GOT3 (cell line): ENCODE data around the gene ARID5A.
"Not testable (repeated sequence)": the region's sequence is repeated elsewhere in the genome, so short reads cannot be mapped to it uniquely, and the experiment has no call there.

Source experiments
- DNase-seq: peaks from one replicate; lab custom pipeline; 2025; ENCODE audit warnings: mixed read lengths; lab: John Stamatoyannopoulos, UW

Gene ARID5A

GRCh38 chr2:96557421-96557820 is 20.9 kb downstream of the ARID5A start:
- DNase-seq, result not testable (repeated sequence)

GRCh38 chr2:96558061-96558460 is 21.5 kb downstream of the ARID5A start:
- DNase-seq, result no peak

GRCh38 chr2:96558485-96558884 is 21.9 kb downstream of the ARID5A start:
- no peak for DNase-seq

- no peak for DNase-seq
Observed at GRCh38 chr2:96564026-96564425, 27.5 kb downstream of the ARID5A start.

- no peak for DNase-seq
Observed at GRCh38 chr2:96564563-96564962, 28.0 kb downstream of the ARID5A start.

- DNase-seq, result no peak
Observed at GRCh38 chr2:96565111-96565510, 28.6 kb downstream of the ARID5A start.

- no peak for DNase-seq
Observed at GRCh38 chr2:96568094-96568493, 31.5 kb downstream of the ARID5A start.

GRCh38 chr2:96574364-96574763 is 37.8 kb downstream of the ARID5A start:
- no peak for DNase-seq

GRCh38 chr2:96575785-96576456 is 39.4 kb downstream of the ARID5A start:
- DNase-seq, result no peak

GRCh38 chr2:96577501-96577900 is 40.9 kb downstream of the ARID5A start:
- DNase-seq, result no peak

GRCh38 chr2:96578731-96579130 is 42.2 kb downstream of the ARID5A start:
- DNase-seq, result no peak

- DNase-seq, result no peak
Observed at GRCh38 chr2:96579422-96579821, 42.9 kb downstream of the ARID5A start.

GRCh38 chr2:96580771-96581170 is 44.2 kb downstream of the ARID5A start:
- no peak for DNase-seq

- no peak for DNase-seq
Observed at GRCh38 chr2:96584017-96584416, 47.5 kb downstream of the ARID5A start.

- DNase-seq, result no peak
Observed at GRCh38 chr2:96587843-96588242, 51.3 kb downstream of the ARID5A start.

GRCh38 chr2:96591054-96591453 is 54.5 kb downstream of the ARID5A start:
- DNase-seq, result no peak

GRCh38 chr2:96591494-96591893 is 54.9 kb downstream of the ARID5A start:
- DNase-seq, result no peak

- no peak for DNase-seq
Observed at GRCh38 chr2:96594282-96594681, 57.7 kb downstream of the ARID5A start.

- DNase-seq, result no peak
Observed at GRCh38 chr2:96594691-96595152, 58.2 kb downstream of the ARID5A start.

GRCh38 chr2:96596596-96596995 is 60.0 kb downstream of the ARID5A start:
- DNase-seq, result no peak

- DNase-seq, result no peak
Observed at GRCh38 chr2:96599941-96600340, 63.4 kb downstream of the ARID5A start.

- no peak for DNase-seq
Observed at GRCh38 chr2:96601382-96602292, 65.1 kb downstream of the ARID5A start.
